ENCODE measurements around the gene GRN. TPM values are rescaled to one million over a fixed set of nuclear protein-coding genes. Genes with fewer than 3 reads are reported as not detected.
"Not testable (repeated sequence)": the region's sequence is repeated elsewhere in the genome, so short reads cannot be mapped to it uniquely, and the experiment has no call there.

GRN gene
- total RNA-seq, 1 experiment from 2014 or later = 206 TPM

DNA sequence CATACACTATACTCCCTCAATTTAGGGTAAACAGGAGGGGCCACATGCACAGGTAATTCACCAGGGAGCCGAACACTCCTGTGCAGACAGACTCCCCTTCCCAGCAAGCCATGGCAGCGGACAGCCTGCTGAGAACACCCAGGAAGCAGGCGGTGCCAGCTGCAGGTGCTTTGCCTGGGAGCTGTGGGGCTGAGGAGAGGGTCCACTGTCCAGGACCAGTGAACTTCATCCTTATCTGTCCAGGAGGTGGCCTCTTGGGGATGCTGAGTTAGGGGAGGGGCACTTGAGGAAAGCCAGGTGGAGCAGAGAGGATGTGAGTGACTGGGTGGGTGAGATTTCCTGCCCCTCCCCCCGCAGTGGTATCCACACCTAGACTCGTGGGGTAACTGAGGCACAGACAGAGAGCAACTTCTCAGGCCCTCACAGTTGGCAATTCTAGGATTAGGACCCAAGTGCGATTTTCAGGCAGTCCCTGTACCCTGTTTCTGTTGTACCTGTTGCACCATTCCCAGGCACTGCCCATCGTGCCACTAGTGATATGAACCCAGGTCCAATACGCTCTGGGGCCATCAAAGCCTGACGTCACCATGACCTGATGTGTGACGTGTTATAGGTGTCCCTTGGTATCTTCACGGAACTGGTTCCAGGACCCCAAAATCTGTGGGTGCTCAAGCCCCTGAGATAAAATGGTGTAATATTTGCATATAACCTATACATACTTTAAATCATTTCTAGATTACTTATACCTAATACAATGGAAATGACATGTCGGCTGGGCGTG lies 1.2 kb downstream of the GRN start:
- Histone ChIP-seq H3K4me2 (ENCODE audit: low read length) (peak overlapping the region; percentile 90), H3K79me2 (ENCODE audit: insufficient read depth, low read length) (no peaks in the 10 kb centered on the region), H2AFZ (ENCODE audit: low read depth, low read length, poor library complexity, severe bottlenecking) (no peak overlapping the region), H3K4me1 (ENCODE audit: control insufficient read depth in 1 of 2, insufficient read depth in 2 of 2, low read length in 2 of 2) (peaks cover 4 to 18% of the 10 kb centered on the region in 2 experiments; a peak in 3 of 4 replicates), H3K27ac (ENCODE audit: low read depth, low read length) (peak overlapping the region; percentile 7; the same call in 1 of the 2 replicates), H3K27me3 (ENCODE audit: insufficient read depth, low read length) (no peaks in the 10 kb centered on the region), H3K4me3 (replicated peaks in 1 of 2; ENCODE audit: low read depth in 1 of 2, low read length in 2 of 2) (peak overlapping the region; percentile 74 to 97), H3K9ac (ENCODE audit: low read length) (peak overlapping the region; percentile 71; the same call in 1 of the 2 replicates), H4K20me1 (ENCODE audit: insufficient read depth) (no peaks in the 10 kb centered on the region), H3K9me3 (ENCODE audit: control insufficient read depth in 1 of 2, insufficient read depth in 1 of 2, low read depth in 1 of 2, low read length in 2 of 2) (no peaks in the 10 kb centered on the region), H3K9me2 (ENCODE audit: insufficient read depth) (no peaks in the 10 kb centered on the region), H3K36me3 (ENCODE audit: control insufficient read depth in 1 of 2, insufficient read depth in 2 of 2, low read length in 2 of 2) (peaks cover 0 to 4% of the 10 kb centered on the region in 2 experiments; a peak in 1 of 4 replicates)
- ChIA-PET CTCF (interaction anchor here (1.0 to 3.3 kb wide), 14 partner anchors 13 to 402 kb away, joined by 3 to 19 read pairs (median 6); partner anchors contain the start of genes FAM171A2, SLC25A39 and TMUB2), POLR2A (interaction anchor here (0.7 to 1.7 kb wide), 9 partner anchors 12 to 235 kb away, joined by 3 to 7 read pairs (median 5); partner anchors contain the start of gene TMUB2), RAD21 (ENCODE audit: low non-redundant PET in 1 of 2, low total read pairs in 2 of 2, uncharacterized antibody in 2 of 2, unreplicated experiment in 2 of 2) (interaction anchor here in 1 of 2 experiments (0.6 kb wide), 1 partner anchor 262 kb away, joined by 4 read pairs; no protein-coding TSS in a partner anchor)
- ATAC-seq (no peak), DNase-seq (ENCODE audit: low read depth, low spot score) (no peak)
- no peak for TF ChIP-seq YY1 (IDR thresholded peaks at IDR 0.05; ENCODE audit: extremely low read depth, insufficient replicate concordance, low read depth, low read length)
- TF ChIP-seq CBX3 (IDR thresholded peaks at IDR 0.05; ENCODE audit: low read depth) = no peak
- no peak for TF ChIP-seq CEBPB (IDR thresholded peaks at IDR 0.05; ENCODE audit: low read depth)
- TF ChIP-seq ELF1 (IDR thresholded peaks at IDR 0.05; ENCODE audit: borderline replicate concordance, low read depth) = no peak
- TF ChIP-seq JUND (IDR thresholded peaks at IDR 0.05) = no peak
- BruUV-seq (replicated peaks) = no TSS peak
- intact Hi-C loops (cut with micrococcal nuclease) = no loop called here

DNA sequence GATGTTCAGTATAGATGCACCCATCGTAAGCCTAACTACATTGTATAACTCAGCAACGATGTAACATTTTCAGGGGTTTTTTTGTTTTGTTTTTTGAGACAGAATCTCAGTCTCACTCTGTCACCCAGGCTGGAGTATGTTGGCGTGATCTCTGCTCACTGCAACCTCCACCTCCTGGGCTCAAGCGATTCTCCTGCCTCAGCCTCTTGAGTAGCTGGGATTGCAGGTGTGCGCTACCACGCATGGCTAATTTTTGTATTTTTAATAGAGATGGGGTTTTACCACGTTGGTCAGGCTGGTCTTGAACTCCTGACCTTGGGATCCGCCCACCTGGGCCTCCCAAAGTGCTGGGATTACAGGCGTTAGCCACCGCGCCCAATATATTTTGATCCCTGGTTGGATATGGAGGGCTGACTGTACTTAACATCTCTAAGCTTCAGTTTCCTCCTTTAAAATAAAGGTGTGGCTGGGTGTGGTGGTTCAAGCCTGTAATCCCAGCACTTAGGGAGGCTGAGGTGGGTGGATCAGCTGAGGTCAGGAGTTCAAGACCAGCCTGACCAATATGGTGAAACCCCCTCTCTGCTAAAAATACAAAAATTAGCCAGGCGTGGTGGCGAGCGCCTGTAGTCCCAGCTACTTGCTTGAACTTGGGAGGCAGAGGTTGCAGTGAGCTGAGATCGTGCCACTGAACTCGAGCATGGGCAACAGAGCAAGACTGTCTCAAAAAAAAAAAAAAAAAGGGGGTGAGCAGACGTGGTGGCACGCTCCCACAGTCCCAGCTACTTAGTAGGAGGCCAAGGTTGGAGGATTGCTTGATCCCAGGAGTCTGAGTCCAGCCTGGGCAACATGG lies 2.3 kb downstream of the GRN start:
- DNase-seq (ENCODE audit: low read depth, low spot score); ATAC-seq; intact Hi-C loops (cut with micrococcal nuclease); H3K36me3 ChIP-seq (ENCODE audit: control insufficient read depth in 1 of 2, insufficient read depth in 2 of 2, low read length in 2 of 2); BruUV-seq (replicated peaks); POLR2A ChIA-PET; H3K9me3 ChIP-seq (ENCODE audit: control insufficient read depth in 1 of 2, insufficient read depth in 1 of 2, low read depth in 1 of 2, low read length in 2 of 2); H3K79me2 ChIP-seq (ENCODE audit: insufficient read depth, low read length); H3K27ac ChIP-seq (ENCODE audit: low read depth, low read length); H3K4me3 ChIP-seq (replicated peaks in 1 of 2; ENCODE audit: low read depth in 1 of 2, low read length in 2 of 2); RAD21 ChIA-PET (ENCODE audit: low non-redundant PET in 1 of 2, low total read pairs in 2 of 2, uncharacterized antibody in 2 of 2, unreplicated experiment in 2 of 2); H3K27me3 ChIP-seq (ENCODE audit: insufficient read depth, low read length); H2AFZ ChIP-seq (ENCODE audit: low read depth, low read length, poor library complexity, severe bottlenecking); H3K4me2 ChIP-seq (ENCODE audit: low read length); H3K9ac ChIP-seq (ENCODE audit: low read length); H4K20me1 ChIP-seq (ENCODE audit: insufficient read depth); H3K9me2 ChIP-seq (ENCODE audit: insufficient read depth): not testable (repeated sequence)
- peaks cover 4 to 18% of the 10 kb centered on the region in 2 experiments; a peak in 3 of 4 replicates for H3K4me1 ChIP-seq (ENCODE audit: control insufficient read depth in 1 of 2, insufficient read depth in 2 of 2, low read length in 2 of 2)
- CTCF ChIA-PET = interaction anchor here (0.9 to 1.3 kb wide), 2 partner anchors 16 to 403 kb away, joined by 4 read pairs; partner anchors contain the start of gene FAM171A2

Measured in HCT116 (cell line).